ENCODE data around the gene DLG1. TPM values are rescaled to one million over a fixed set of nuclear protein-coding genes. Genes with fewer than 3 reads are reported as not detected.

DLG1 gene
- total and polyA plus RNA-seq, 8 donors: 17.9 to 173 (median 92.9) TPM

DNA sequence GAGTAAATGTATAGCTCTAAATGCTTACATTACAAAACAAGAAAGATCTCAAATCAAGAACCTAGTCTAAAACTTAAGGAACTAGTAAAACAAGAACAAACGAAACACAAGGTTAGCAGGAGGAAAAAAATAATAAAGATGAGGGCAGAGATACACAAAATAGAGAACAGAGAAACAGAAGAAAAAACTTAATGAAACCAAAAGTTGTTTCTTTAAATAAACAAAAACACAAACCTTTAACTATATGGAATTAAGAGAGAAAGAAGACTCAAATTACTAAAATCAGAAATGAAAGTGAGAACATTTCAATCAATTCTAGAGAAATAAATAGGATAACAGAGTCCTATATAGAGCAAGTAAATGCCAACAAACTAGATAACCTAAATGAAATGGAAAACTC is 59.6 kb downstream of the DLG1 start:
- no peak for DNase-seq
- no peaks in the 10 kb centered on the region for H3K27me3 ChIP-seq
- WGBS, 5 donors: 72 to 81% (median 77%) methylated on average over 1 of the region's 1 CpG

DNA sequence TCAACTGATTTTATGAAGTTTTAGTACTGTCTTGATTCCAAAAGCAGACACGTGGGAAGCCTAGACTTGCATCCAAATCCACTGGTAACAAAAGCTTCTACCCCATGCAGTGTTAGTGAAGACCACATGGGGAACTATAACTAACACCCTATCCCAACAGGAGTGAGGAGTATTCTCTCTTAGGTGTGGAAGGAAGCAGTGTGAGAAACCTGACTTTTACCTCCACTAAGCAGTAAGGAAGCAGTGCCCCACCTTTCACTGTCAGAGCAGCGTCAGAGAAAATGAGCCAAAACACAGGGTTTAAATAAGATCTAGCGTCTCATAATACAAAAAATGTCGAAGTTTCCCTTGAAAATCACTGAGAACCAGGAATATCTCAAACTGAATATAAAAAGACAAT is 60.5 kb downstream of the DLG1 start:
- Histone ChIP-seq H3K4me1 (peaks cover 0 to 11% (median 10%) of the 10 kb centered on the region in 4 donors), H3K4me3 (no peak overlapping the region), H3K36me3 (peaks cover 0 to 10% (median 8%) of the 10 kb centered on the region in 4 donors), H3K9me3 (peaks cover 5 to 23% (median 9%) of the 10 kb centered on the region in 4 donors), H3K27me3 (no peaks in the 10 kb centered on the region), H3K27ac (no peak overlapping the region)
- no peak for TF ChIP-seq POLR2A (IDR thresholded peaks at IDR 0.05)
- no peak for TF ChIP-seq EP300 (IDR thresholded peaks at IDR 0.05)
- TF ChIP-seq, protein P1, sequence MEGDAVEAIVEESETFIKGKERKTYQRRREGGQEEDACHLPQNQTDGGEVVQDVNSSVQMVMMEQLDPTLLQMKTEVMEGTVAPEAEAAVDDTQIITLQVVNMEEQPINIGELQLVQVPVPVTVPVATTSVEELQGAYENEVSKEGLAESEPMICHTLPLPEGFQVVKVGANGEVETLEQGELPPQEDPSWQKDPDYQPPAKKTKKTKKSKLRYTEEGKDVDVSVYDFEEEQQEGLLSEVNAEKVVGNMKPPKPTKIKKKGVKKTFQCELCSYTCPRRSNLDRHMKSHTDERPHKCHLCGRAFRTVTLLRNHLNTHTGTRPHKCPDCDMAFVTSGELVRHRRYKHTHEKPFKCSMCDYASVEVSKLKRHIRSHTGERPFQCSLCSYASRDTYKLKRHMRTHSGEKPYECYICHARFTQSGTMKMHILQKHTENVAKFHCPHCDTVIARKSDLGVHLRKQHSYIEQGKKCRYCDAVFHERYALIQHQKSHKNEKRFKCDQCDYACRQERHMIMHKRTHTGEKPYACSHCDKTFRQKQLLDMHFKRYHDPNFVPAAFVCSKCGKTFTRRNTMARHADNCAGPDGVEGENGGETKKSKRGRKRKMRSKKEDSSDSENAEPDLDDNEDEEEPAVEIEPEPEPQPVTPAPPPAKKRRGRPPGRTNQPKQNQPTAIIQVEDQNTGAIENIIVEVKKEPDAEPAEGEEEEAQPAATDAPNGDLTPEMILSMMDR (IDR thresholded peaks at IDR 0.05): no peak
- no peak for TF ChIP-seq POLR2AphosphoS5 (IDR thresholded peaks at IDR 0.05)
- DNase-seq: no peak
- 87 to 97% (median 92%) methylated on average over 4 of the region's 4 CpGs for WGBS, 5 donors
- intact Hi-C loops (cut with DNase I; ENCODE audit: low total_unique reads): no loop called here

More for the DNA sequence above, 59.6 kb downstream of the DLG1 start:
- peaks cover 0 to 19% (median 14%) of the 10 kb centered on the region in 4 donors for H3K36me3 ChIP-seq
- TF ChIP-seq, protein P1 (IDR thresholded peaks at IDR 0.05): no peak
- no peak for TF ChIP-seq POLR2A (IDR thresholded peaks at IDR 0.05)
- TF ChIP-seq POLR2AphosphoS5 (IDR thresholded peaks at IDR 0.05): no peak
- TF ChIP-seq EP300 (IDR thresholded peaks at IDR 0.05): no peak
- no peak overlapping the region for H3K27ac ChIP-seq
- peaks cover 11 to 32% (median 17%) of the 10 kb centered on the region in 4 donors for H3K9me3 ChIP-seq
- intact Hi-C loops (cut with DNase I; ENCODE audit: low total_unique reads): no loop called here
- H3K4me3 ChIP-seq: no peak overlapping the region
- H3K4me1 ChIP-seq: peaks cover 0 to 11% (median 10%) of the 10 kb centered on the region in 4 donors

DNA sequence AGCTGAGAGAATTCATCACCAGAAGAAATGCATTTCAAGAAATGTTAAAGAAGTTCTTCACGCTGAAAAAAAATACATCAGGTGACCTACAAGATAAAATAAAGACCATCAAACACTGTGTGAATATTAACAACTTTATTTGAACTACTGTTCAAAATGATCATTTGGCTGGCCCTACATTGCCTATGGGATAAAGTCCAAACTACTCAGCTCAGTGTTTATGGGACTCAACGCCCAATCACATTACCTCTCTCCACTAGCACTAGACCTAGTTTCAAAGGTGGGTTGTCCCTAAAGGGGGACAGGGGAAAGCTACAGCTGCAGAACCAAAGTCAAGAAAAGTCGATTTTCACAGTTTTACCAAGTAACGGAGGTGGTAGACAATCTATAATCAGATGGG is 62.0 kb downstream of the DLG1 start:
- Histone ChIP-seq H3K4me3 (no peak overlapping the region), H3K9me3 (peaks cover 0 to 10% (median 0%) of the 10 kb centered on the region in 4 donors), H3K27me3 (no peaks in the 10 kb centered on the region), H3K4me1 (peaks cover 0 to 11% (median 10%) of the 10 kb centered on the region in 4 donors), H3K36me3 (peaks cover 0 to 8% (median 5%) of the 10 kb centered on the region in 4 donors), H3K27ac (no peak overlapping the region)
- TF ChIP-seq POLR2A (IDR thresholded peaks at IDR 0.05): no peak
- TF ChIP-seq, protein P1 (IDR thresholded peaks at IDR 0.05): no peak
- TF ChIP-seq POLR2AphosphoS5 (IDR thresholded peaks at IDR 0.05): no peak
- no peak for TF ChIP-seq EP300 (IDR thresholded peaks at IDR 0.05)
- intact Hi-C loops (cut with DNase I; ENCODE audit: low total_unique reads): no loop called here
- no peak for DNase-seq
- 85 to 94% (median 93%) methylated on average over 4 of the region's 4 CpGs for WGBS, 5 donors

DNA sequence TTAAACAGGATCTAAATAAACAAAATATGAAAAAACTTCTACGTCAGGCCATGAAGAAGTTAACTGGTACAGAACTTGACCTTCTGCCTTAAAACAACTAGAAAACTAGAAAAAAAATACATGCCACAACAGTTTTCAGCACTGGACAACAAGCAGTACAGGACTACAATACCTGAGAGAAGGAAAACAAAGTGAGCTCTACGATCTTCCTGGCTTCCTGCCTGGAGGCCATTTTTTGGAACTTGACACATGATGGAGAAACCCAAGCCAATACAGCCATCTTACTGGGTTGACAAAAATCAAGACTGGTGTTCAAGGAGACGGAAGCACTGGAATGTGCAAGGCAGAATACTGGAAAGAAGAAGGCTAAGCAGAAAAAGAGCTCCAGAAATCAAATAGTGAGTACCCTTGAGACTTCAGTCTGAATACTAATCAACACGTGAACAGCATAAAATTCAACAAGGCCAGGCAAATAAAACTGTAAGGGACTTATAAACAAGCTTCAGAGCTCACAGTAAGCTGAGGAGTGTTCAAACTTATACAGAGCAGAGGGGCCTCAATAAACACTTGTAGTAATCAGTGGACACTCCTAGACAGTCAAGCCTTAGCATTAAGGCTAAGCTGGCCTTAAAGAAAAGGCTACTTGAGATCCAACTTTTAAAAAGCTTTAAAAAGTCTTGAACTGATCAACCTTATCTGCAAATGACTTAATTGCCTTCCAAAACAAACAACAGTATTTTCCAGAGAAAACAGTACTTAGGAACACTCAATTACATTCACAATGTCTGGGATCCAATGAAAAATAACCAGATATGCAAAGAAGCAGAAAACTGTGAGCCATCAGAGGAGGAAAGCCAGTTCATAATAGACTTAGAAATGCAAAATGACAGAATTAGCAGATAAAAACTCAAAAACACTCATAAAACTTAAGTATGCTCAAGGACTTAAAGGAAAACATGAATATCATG is 63.2 kb downstream of the DLG1 start:
- 58 to 73% (median 62%) methylated on average over 4 of the region's 4 CpGs for WGBS, 5 donors
- H3K4me1 ChIP-seq: peaks cover 0 to 16% (median 12%) of the 10 kb centered on the region in 4 donors
- peaks cover 0 to 10% (median 6%) of the 10 kb centered on the region in 4 donors for H3K36me3 ChIP-seq
- no peak overlapping the region for H3K27ac ChIP-seq
- TF ChIP-seq, protein P1 (IDR thresholded peaks at IDR 0.05): no peak
- TF ChIP-seq POLR2AphosphoS5 (IDR thresholded peaks at IDR 0.05) (no peak), POLR2A (IDR thresholded peaks at IDR 0.05) (no peak), EP300 (IDR thresholded peaks at IDR 0.05) (no peak)
- H3K9me3 ChIP-seq: peaks cover 0 to 6% (median 0%) of the 10 kb centered on the region in 4 donors
- no peak for DNase-seq
- no peak overlapping the region for H3K4me3 ChIP-seq
- intact Hi-C loops (cut with DNase I; ENCODE audit: low total_unique reads): no loop called here
- no peaks in the 10 kb centered on the region for H3K27me3 ChIP-seq

Measured in stomach (tissue), 9 donors.